Astrocyte of the cerebellum (primary cell): ENCODE data around the gene POLDIP2.

ENCODE experiments used
- DNase-seq: peaks from one replicate; pipeline ENCODE4 v3.0.0-alpha.2; 2011; ENCODE audit warnings: low read depth
- H3K4me3 ChIP-seq: 2 replicates; pipeline ENCODE4 v1.5.1; 2011; ENCODE audit warnings: mild to moderate bottlenecking, low read depth, low read length, moderate library complexity
- in situ Hi-C: cut with HindIII; loops from 2 replicates; pipeline ENCODE4 v1.10.0; 2017; ENCODE audit warnings: low sequenced_read_pairs
- TF ChIP-seq, protein P1 (sequence below): IDR thresholded peaks from 2 replicates; pipeline ENCODE4 v1.5.1; 2012; ENCODE audit warnings: low read length, low read depth, moderate library complexity, mild to moderate bottlenecking; ENCODE audit errors: missing control alignments

The POLDIP2 gene

DNA sequence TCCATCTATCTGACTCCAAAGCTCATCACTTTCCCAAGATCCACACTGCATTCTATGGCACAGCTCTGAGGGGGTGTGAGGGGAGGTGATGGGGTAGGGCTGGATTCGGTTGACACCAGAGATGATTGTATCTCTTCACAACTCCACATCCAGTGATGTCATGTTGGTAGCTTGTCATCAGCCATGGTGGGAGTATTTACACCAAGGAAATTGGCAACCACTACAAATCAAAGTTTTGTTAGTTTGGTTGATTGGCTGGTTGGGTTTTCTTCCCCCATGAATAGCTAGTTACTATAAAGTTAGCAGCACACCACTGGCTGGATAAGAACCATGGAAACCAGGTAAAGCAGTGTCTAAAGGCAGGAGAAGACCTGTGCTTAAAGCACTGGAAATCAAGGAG, 33.7 kb upstream of the POLDIP2 start:
- no peak for DNase-seq
- TF ChIP-seq, protein P1, sequence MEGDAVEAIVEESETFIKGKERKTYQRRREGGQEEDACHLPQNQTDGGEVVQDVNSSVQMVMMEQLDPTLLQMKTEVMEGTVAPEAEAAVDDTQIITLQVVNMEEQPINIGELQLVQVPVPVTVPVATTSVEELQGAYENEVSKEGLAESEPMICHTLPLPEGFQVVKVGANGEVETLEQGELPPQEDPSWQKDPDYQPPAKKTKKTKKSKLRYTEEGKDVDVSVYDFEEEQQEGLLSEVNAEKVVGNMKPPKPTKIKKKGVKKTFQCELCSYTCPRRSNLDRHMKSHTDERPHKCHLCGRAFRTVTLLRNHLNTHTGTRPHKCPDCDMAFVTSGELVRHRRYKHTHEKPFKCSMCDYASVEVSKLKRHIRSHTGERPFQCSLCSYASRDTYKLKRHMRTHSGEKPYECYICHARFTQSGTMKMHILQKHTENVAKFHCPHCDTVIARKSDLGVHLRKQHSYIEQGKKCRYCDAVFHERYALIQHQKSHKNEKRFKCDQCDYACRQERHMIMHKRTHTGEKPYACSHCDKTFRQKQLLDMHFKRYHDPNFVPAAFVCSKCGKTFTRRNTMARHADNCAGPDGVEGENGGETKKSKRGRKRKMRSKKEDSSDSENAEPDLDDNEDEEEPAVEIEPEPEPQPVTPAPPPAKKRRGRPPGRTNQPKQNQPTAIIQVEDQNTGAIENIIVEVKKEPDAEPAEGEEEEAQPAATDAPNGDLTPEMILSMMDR: no peak
- no peak overlapping the region for H3K4me3 ChIP-seq
- in situ Hi-C loops: no loop called here

DNA sequence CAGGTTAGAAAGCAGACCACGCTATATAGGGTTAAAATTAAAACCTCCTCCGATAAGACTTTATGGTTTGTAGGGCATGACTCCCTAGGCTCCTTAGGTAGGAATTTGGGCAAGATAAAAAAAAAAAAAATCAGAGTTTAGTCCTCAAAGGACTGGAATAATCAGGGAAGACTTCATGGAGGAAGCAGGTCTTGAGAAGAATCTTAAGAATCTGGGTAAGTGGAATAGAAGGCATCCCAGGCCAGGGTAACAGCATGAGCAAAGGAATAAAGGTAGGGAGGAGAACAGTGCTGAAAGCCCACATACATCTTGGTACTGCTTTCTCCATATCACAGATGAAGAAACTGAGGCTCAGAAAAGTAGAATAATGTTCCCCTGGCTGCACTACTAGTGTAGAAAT, 33.2 kb upstream of the POLDIP2 start:
- TF ChIP-seq, protein P1: no peak
- no peak overlapping the region for H3K4me3 ChIP-seq
- in situ Hi-C loops: no loop called here
- DNase-seq: no peak

DNA sequence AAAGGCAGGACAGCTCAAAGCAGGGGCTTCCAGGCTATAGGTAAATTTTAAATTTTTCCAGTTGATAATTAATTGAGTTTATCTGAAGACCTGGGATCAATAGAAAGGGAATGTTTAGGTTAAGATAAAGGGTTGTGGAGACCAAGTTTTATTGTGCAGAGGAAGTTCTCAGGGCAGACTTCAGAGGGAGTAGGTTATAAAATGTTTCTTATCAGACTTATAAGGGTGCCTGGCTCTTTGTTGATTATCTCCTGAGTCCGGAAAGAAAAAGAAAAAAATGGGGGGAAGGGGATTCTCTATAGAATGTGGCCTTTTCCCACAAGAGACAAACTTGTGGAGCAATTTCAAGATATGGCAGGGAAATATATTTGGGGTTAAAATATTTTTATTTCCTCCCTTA, 32.8 kb upstream of the POLDIP2 start:
- in situ Hi-C loops: no loop called here
- DNase-seq: no peak
- no peak overlapping the region for H3K4me3 ChIP-seq
- TF ChIP-seq, protein P1: no peak

DNA sequence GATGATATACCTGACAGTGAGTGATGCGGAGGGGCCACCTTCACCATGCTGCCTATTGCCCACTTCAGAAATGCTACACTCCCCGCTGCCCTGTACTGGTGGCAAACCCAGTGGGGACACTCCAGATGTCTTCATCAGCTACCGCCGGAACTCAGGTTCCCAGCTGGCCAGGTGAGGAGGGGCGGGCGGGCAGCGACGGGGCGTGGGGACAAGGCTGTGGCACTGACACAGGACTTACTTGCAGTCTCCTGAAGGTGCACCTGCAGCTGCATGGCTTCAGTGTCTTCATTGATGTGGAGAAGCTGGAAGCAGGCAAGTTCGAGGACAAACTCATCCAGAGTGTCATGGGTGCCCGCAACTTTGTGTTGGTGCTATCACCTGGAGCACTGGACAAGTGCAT, 30.8 kb upstream of the POLDIP2 start:
- H3K4me3 ChIP-seq: no peak overlapping the region
- DNase-seq: no peak
- in situ Hi-C loops: no loop called here
- TF ChIP-seq, protein P1: no peak

DNA sequence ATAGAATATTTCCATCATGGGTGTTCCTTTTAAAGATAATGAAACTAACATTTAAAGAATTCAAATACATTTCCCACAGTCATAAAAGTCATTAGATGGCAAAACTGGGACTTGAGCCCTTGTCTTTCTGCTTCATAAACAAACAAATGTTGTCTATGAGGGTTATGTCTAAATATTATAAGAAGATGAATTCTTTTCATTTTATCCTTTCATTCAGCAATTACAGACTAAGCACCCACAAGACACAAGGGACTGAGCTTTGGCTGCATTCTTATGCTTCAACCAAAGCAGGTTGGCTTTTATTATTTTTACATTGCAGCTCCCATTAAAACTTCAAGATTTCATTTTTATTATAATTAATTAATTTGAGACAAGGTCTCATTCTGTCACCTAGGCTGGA, 29.1 kb upstream of the POLDIP2 start:
- TF ChIP-seq, protein P1: no peak
- no peak for DNase-seq
- no peak overlapping the region for H3K4me3 ChIP-seq
- in situ Hi-C loops: no loop called here

DNA sequence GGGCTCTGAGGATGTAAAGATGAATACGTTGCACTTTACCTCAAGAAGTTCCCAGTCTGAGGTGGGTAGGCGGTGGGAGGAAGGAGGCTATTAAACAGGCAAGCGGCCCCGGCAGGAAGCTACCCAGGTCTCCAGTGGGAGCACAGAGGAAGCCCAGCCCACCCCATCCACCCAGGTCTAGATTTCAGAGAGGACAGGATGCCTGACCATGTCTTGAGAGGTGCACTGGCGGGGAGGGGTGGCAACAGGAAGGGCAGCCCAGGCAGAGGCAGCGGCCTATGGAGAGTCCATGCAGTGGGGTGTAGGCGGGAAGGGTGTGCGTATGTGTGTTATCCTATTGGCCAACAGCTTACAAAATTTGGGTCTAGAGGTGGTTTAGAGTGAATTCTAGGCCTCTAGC, 28.1 kb upstream of the POLDIP2 start:
- DNase-seq: no peak
- in situ Hi-C loops: no loop called here
- TF ChIP-seq, protein P1: no peak
- no peak overlapping the region for H3K4me3 ChIP-seq

DNA sequence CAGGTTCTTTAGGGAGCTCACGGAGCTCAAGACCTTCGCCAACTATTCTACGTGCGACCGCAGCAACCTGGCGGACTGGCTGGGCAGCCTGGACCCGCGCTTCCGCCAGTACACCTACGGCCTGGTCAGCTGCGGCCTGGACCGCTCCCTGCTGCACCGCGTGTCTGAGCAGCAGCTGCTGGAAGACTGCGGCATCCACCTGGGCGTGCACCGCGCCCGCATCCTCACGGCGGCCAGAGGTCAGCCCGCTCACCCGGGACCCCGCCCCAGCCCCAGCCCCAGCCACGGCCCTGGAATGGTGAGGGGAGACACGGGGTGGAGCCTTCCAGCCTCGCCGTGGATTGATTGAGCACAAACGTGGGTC, 27.7 kb upstream of the POLDIP2 start:
- no peak for DNase-seq
- no peak overlapping the region for H3K4me3 ChIP-seq
- TF ChIP-seq, protein P1: no peak
- in situ Hi-C loops: no loop called here
